GM12891 (cell line): ENCODE results near the gene IMMP2L.

ENCODE experiments used
- POLR2A ChIP-seq: IDR thresholded peaks from 2 replicates; pipeline ENCODE4 v1.6.1; 2011; ENCODE audit warnings: low read depth, low read length, control low read depth
- POLR2AphosphoS5 ChIP-seq: IDR thresholded peaks from 2 replicates; pipeline ENCODE4 v1.6.1; 2011; ENCODE audit warnings: low read depth, low read length, control low read depth
- POU2F2 ChIP-seq: IDR thresholded peaks from 2 replicates; pipeline ENCODE4 v1.6.1; 2011; ENCODE audit warnings: low read depth, mild to moderate bottlenecking, control low read depth, low read length, moderate library complexity
- TAF1 ChIP-seq: IDR thresholded peaks from 2 replicates; pipeline ENCODE4 v1.6.1; 2011; ENCODE audit warnings: low read depth, low read length, control low read depth

GRCh38 chr7:110766864-110767263 lies 795.4 kb downstream of the IMMP2L start:
- TF ChIP-seq POLR2A (no peak), POLR2AphosphoS5 (no peak), TAF1 (no peak), POU2F2 (no peak)
